HG03460 (cell line): ENCODE data around the gene KCNK16.

Experiments
- ATAC-seq: cut with Tn5 transposase; IDR thresholded peaks from one replicate; pipeline ENCODE4 v1.9.1; 2021; ENCODE audit not compliant: unreplicated experiment

KCNK16 gene

GRCh38 chr6:39342692-39343395, 20.3 kb upstream of the KCNK16 start:
- ATAC-seq: peak; percentile 55

GRCh38 chr6:39341937-39342336, 19.4 kb upstream of the KCNK16 start:
- ATAC-seq: no peak

GRCh38 chr6:39341352-39341751, 18.9 kb upstream of the KCNK16 start:
- ATAC-seq: no peak

GRCh38 chr6:39339868-39340550, 17.5 kb upstream of the KCNK16 start:
- no peak for ATAC-seq

- ATAC-seq: no peak
Measured at GRCh38 chr6:39339096-39339867, 16.8 kb upstream of the KCNK16 start.

- no peak for ATAC-seq
Measured at GRCh38 chr6:39338397-39338796, 15.9 kb upstream of the KCNK16 start.

- peak; percentile 69 for ATAC-seq
Measured at GRCh38 chr6:39335780-39336545, 13.5 kb upstream of the KCNK16 start.

- ATAC-seq: no peak
Measured at GRCh38 chr6:39333644-39334438, 11.3 kb upstream of the KCNK16 start.

- no peak for ATAC-seq
Measured at GRCh38 chr6:39330476-39330875, 8.0 kb upstream of the KCNK16 start.

- ATAC-seq: peak; percentile 82
Measured at GRCh38 chr6:39330057-39330456, 7.6 kb upstream of the KCNK16 start.

GRCh38 chr6:39328066-39328465, 5.6 kb upstream of the KCNK16 start:
- no peak for ATAC-seq

- ATAC-seq: no peak
Measured at GRCh38 chr6:39327507-39327906, 5.0 kb upstream of the KCNK16 start.

GRCh38 chr6:39321761-39322160, 741 bp downstream of the KCNK16 start:
- no peak for ATAC-seq

- ATAC-seq: no peak
Measured at GRCh38 chr6:39320363-39320984, 2.0 kb downstream of the KCNK16 start.

GRCh38 chr6:39319621-39320362, 2.7 kb downstream of the KCNK16 start:
- no peak for ATAC-seq

GRCh38 chr6:39317256-39317655, 5.2 kb downstream of the KCNK16 start:
- ATAC-seq: no peak

GRCh38 chr6:39314273-39314795, 8.2 kb downstream of the KCNK16 start, which contains the start of gene KCNK17:
TSS of gene KCNK17 (minus strand) at chr6:39314419. CDS start at chr6:39314320, 99 bp downstream.
- ATAC-seq: no peak

GRCh38 chr6:39313526-39314272, 8.8 kb downstream of the KCNK16 start:
- ATAC-seq: no peak
